Gastrocnemius medialis (tissue), 4 donors: ENCODE measurements around the gene LMTK2. TPM values are rescaled to one million over a fixed set of nuclear protein-coding genes. Genes with fewer than 3 reads are reported as not detected.

Source experiments
- ATAC-seq, 2 donors: fragments of 150-250 bp; one replicate each; pipeline ENCODE4 v1.9.1; 2016
- DNase-seq, 2 donors: peaks; one replicate each; pipeline ENCODE4 v3.0.0-alpha.2; 2019
- H3K27ac ChIP-seq, 4 donors: fragments of 200-600 bp; sonication (generic); 1 replicate in 1 of 4; 2 replicates in 3 of 4; pipeline ENCODE4 v1.5.1; 2016 to 2018; ENCODE audit warnings: mild to moderate bottlenecking in 2 of 4, moderate library complexity in 1 of 4
- H3K27me3 ChIP-seq, 3 donors: fragments of 200-600 bp; sonication (generic) in 2 of 3; 1 replicate in 1 of 3; 2 replicates in 2 of 3; pipeline versions ENCODE4 v1.5.1 to v1.6.0; 2016 to 2019; ENCODE audit warnings: mild to moderate bottlenecking in 1 of 3, moderate library complexity in 1 of 3
- H3K36me3 ChIP-seq, 2 donors: fragments of 200-600 bp; sonication (generic) in 1 of 2; one replicate each; pipeline ENCODE4 v1.5.1; 2017 to 2018
- H3K4me1 ChIP-seq, 2 donors: fragments of 200-600 bp; sonication (generic) in 1 of 2; one replicate each; pipeline ENCODE4 v1.5.1; 2016 to 2017; ENCODE audit warnings: mild to moderate bottlenecking in 2 of 2
- H3K4me3 ChIP-seq, 4 donors: fragments of 200-600 bp; sonication (generic) in 3 of 4; 1 replicate in 1 of 4; 2 replicates in 3 of 4; pipeline ENCODE4 v1.5.1; 2016 to 2019; ENCODE audit warnings: mild to moderate bottlenecking in 2 of 4
- H3K9me3 ChIP-seq, 3 donors: fragments of 200-600 bp; sonication (generic) in 2 of 3; 1 replicate in 1 of 3; 2 replicates in 2 of 3; pipeline ENCODE4 v1.5.1; 2016 to 2019
- POLR2A ChIP-seq, 2 donors: fragments of 450-650 bp; IDR thresholded peaks; one replicate each; pipeline ENCODE4 v1.6.1; 2017; ENCODE audit warnings: antibody characterized with exemption in 2 of 2, mild to moderate bottlenecking in 2 of 2, moderate library complexity in 2 of 2
- in situ Hi-C, 4 donors: fragments of 200-750 bp; cut with MboI; loops; one replicate each; pipeline versions ENCODE4 v1.15.0 to v1.8.0; 2017; ENCODE audit warnings: low sequenced_read_pairs in 4 of 4
- intact Hi-C: fragments of 100-400 bp; cut with DNase I; formaldehyde crosslinking; loops from one replicate; pipeline ENCODE4 v1.15.1; 2023; ENCODE audit warnings: low total_unique reads
- total RNA-seq, 4 donors: library from RNA; depleted of rRNA; stranded (reverse); fragments of >200 nt; gene quantifications; one replicate each; pipeline versions ENCODE4 v1.1.0 to v1.2.3, GENCODE V29; 2016
- TF ChIP-seq, protein P1 (sequence below), 5 experiments: fragments of 450-650 bp in 3 of 5; fragments of 200-600 bp in 2 of 5; sonication (generic) in 2 of 5; IDR thresholded peaks in 4 of 5; conservative IDR thresholded peaks in 1 of 5; 1 replicate in 4 of 5; 2 replicates in 1 of 5; pipeline ENCODE4 v1.5.1; 2016 to 2019; ENCODE audit warnings: antibody characterized with exemption in 5 of 5, mild to moderate bottlenecking in 3 of 5, moderate library complexity in 3 of 5

The LMTK2 gene
- total RNA-seq, 4 donors from 2014 or later: 10.8 to 44.2 (median 17.7) TPM

DNA sequence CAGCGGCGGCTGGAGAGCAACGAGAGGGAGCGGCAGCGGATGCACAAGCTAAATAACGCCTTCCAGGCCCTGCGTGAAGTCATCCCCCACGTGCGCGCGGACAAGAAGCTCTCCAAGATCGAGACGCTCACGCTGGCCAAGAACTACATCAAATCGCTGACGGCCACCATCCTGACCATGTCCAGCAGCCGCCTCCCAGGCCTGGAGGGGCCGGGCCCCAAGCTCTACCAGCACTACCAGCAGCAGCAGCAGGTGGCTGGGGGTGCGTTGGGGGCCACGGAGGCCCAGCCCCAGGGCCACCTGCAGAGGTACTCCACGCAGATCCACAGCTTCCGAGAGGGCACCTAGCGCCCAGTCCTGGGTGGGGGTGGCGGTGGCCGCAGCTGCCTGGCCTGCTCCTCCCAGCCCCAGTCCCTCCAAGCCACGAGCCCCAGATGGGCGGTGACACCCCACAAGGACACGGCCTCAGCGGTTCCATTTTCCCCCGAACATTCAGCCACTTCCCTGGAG is 105.9 kb downstream of the LMTK2 start:
- intact Hi-C loops: no loop called here

DNA sequence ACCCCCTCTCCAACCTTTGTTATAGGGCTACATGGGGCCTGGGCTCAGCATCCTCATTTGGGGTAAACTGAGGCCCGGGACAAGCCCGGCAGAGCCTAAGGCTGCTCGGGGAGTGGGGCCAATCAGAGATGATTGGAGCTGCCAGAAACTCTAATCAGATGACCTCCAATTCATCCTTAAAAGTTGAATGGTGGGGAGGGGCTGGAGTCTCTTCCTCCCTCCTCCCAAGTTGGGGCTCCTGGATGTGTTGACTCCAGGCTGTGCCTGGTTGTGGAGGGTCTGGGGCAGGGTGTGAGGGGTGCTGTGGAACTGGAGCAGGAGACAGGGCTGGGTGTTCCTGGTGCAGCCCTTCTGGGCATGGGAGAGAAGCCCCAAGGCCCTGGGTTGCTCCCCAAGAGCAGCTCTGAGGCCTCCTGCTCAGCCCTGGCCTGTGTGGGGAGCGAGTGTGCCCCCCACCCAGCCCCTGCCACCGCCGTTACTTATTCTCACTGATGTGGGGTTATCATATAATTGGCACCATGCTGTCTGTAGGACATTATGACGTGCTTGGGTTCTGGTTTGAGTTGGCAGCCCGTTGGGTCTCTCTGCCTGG is 106.7 kb downstream of the LMTK2 start:
- Histone ChIP-seq H3K36me3 (no peaks in the 10 kb centered on the region), H3K27ac (no peak overlapping the region), H3K4me1 (peaks cover 0 to 4% of the 10 kb centered on the region in 2 donors), H3K27me3 (peaks cover 6 to 13% (median 11%) of the 10 kb centered on the region in 3 donors), H3K9me3 (no peaks in the 10 kb centered on the region), H3K4me3 (no peak overlapping the region)
- no peak for DNase-seq
- intact Hi-C loops (no loop called here), in situ Hi-C loops (no loop called here)
- ATAC-seq: no peak
- TF ChIP-seq POLR2A (IDR thresholded peaks at IDR 0.05): no peak
- TF ChIP-seq, protein P1, sequence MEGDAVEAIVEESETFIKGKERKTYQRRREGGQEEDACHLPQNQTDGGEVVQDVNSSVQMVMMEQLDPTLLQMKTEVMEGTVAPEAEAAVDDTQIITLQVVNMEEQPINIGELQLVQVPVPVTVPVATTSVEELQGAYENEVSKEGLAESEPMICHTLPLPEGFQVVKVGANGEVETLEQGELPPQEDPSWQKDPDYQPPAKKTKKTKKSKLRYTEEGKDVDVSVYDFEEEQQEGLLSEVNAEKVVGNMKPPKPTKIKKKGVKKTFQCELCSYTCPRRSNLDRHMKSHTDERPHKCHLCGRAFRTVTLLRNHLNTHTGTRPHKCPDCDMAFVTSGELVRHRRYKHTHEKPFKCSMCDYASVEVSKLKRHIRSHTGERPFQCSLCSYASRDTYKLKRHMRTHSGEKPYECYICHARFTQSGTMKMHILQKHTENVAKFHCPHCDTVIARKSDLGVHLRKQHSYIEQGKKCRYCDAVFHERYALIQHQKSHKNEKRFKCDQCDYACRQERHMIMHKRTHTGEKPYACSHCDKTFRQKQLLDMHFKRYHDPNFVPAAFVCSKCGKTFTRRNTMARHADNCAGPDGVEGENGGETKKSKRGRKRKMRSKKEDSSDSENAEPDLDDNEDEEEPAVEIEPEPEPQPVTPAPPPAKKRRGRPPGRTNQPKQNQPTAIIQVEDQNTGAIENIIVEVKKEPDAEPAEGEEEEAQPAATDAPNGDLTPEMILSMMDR (IDR thresholded peaks at IDR 0.05 in 4 of 5, conservative IDR thresholded peaks at IDR 0.05 in 1 of 5): no peak

More for the DNA sequence above, 105.9 kb downstream of the LMTK2 start:
- Histone ChIP-seq H3K4me1 (peaks cover 0 to 4% of the 10 kb centered on the region in 2 donors), H3K27ac (no peak overlapping the region), H3K36me3 (no peaks in the 10 kb centered on the region), H3K4me3 (no peak overlapping the region), H3K27me3 (peaks cover 6 to 13% (median 11%) of the 10 kb centered on the region in 3 donors), H3K9me3 (no peaks in the 10 kb centered on the region)
- no peak for ATAC-seq
- peak in 1 of 2 donors; percentile 12 for DNase-seq
- in situ Hi-C loops: no loop called here
- TF ChIP-seq POLR2A (IDR thresholded peaks at IDR 0.05): no peak
- TF ChIP-seq, protein P1 (IDR thresholded peaks at IDR 0.05 in 4 of 5, conservative IDR thresholded peaks at IDR 0.05 in 1 of 5): no peak

DNA sequence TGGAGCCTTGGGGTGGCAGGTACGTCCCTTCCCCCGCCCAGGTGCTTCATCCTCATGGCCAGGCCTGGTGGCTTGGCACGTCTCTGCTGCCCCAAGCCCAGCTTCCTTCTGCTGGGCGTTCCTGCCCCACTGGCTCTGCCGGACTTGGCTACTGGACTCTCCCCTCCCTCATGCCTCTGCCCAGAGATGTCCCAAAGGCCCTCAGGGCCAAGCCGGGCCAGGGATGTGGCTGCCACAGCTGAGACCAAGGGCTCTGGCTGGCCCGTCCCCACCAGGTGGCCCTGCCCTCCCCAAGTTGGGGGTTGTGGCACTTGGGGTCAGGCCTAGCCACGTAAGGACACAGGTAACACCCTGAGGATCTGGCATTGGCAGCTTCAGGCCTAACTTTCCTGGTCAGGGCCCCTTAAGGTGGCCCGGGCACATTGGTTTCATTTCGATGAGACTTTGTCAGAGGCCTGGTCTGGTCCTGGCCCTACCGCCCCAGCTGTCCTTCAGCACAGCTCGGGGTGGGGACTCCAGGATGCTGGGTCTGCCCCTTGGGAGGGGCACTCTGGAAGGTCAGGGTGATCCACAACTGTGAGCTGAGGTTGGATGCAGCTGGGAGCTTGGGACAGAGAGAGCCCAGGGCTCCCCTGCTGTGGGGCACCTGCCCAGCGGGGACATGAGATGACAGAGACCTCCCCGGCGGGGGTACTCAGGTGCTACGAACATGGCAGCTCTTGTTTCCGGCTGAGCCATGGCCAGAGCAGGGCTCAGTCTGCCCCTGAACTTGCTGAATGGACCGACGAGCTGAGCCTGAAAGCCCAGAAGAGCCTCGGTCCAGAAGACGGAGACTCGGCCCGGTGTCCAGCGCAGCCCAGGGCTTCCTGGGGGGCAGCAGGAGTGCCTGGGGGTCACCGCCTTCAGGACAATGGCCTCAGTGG is 107.5 kb downstream of the LMTK2 start:
- H3K9me3 ChIP-seq: no peaks in the 10 kb centered on the region
- H3K36me3 ChIP-seq: no peaks in the 10 kb centered on the region
- TF ChIP-seq POLR2A (IDR thresholded peaks at IDR 0.05): no peak
- TF ChIP-seq, protein P1 (IDR thresholded peaks at IDR 0.05 in 4 of 5, conservative IDR thresholded peaks at IDR 0.05 in 1 of 5): no peak
- ATAC-seq (no peak), DNase-seq (peak in 1 of 2 donors; percentile 13)
- no peak overlapping the region for H3K4me3 ChIP-seq
- intact Hi-C loops: no loop called here
- peaks cover 0 to 4% of the 10 kb centered on the region in 2 donors for H3K4me1 ChIP-seq
- in situ Hi-C loops: no loop called here
- H3K27me3 ChIP-seq: peaks cover 6 to 13% (median 11%) of the 10 kb centered on the region in 3 donors
- H3K27ac ChIP-seq: no peak overlapping the region

DNA sequence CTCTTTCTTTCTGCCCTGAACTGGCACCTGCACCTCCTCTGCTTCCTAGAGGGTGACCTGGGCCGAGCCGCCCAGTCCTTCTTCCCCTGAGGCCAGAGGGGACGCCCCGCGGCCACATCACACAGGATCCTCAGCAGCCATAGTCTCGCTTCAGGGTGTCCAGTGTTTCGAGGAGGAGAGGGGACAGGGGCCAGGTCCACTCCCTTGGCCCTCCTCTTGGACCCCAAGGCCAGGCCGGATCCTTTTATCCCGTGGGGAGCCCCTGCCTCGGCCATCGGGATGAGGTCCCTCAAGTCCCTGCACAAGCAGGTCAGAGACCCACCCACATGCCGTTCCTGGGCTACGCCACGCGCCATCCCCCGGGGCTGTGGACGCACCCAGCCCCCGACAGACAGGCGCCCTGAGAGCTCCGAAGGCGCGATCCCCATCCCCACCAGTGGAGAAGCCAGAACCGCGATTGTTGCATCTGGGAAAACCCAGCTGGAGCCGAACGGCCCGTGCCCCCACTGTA is 108.2 kb downstream of the LMTK2 start:
- TF ChIP-seq POLR2A (IDR thresholded peaks at IDR 0.05): no peak
- TF ChIP-seq, protein P1 (IDR thresholded peaks at IDR 0.05 in 4 of 5, conservative IDR thresholded peaks at IDR 0.05 in 1 of 5): no peak
- in situ Hi-C loops (no loop called here), intact Hi-C loops (no loop called here)
- no peak overlapping the region for H3K4me3 ChIP-seq
- H3K36me3 ChIP-seq: no peaks in the 10 kb centered on the region
- ATAC-seq (no peak), DNase-seq (peak in 1 of 2 donors; percentile 11)
- peaks cover 0 to 4% of the 10 kb centered on the region in 2 donors for H3K4me1 ChIP-seq
- no peaks in the 10 kb centered on the region for H3K9me3 ChIP-seq
- H3K27ac ChIP-seq: no peak overlapping the region
- H3K27me3 ChIP-seq: peaks cover 6 to 13% (median 11%) of the 10 kb centered on the region in 3 donors
